HG03025 (cell line): ENCODE measurements around the gene KIF26A.
"Not testable (repeated sequence)": the region's sequence is repeated elsewhere in the genome, so short reads cannot be mapped to it uniquely, and the experiment has no call there.

ENCODE experiments used
- ATAC-seq: cut with Tn5 transposase; IDR thresholded peaks from one replicate; pipeline ENCODE4 v1.9.1; 2021; ENCODE audit warnings: mild to moderate bottlenecking, moderate library complexity; ENCODE audit not compliant: unreplicated experiment, low FRiP score

The KIF26A gene

GRCh38 chr14:104219731-104220214 lies 81.4 kb downstream of the KIF26A start:
- no peak for ATAC-seq

- no peak for ATAC-seq
These were observed 82.1 kb downstream of the KIF26A start for GRCh38 chr14:104220215-104221070.

GRCh38 chr14:104221071-104221625 lies 82.8 kb downstream of the KIF26A start:
- no peak for ATAC-seq

GRCh38 chr14:104221636-104222369 lies 83.4 kb downstream of the KIF26A start:
- no peak for ATAC-seq

GRCh38 chr14:104222396-104223036 lies 84.1 kb downstream of the KIF26A start:
- ATAC-seq = no peak

- no peak for ATAC-seq
These were observed 85.0 kb downstream of the KIF26A start for GRCh38 chr14:104223101-104224041.

- ATAC-seq = no peak
These were observed 85.7 kb downstream of the KIF26A start for GRCh38 chr14:104224131-104224505.

GRCh38 chr14:104224506-104225277 lies 86.3 kb downstream of the KIF26A start:
- no peak for ATAC-seq

DNA sequence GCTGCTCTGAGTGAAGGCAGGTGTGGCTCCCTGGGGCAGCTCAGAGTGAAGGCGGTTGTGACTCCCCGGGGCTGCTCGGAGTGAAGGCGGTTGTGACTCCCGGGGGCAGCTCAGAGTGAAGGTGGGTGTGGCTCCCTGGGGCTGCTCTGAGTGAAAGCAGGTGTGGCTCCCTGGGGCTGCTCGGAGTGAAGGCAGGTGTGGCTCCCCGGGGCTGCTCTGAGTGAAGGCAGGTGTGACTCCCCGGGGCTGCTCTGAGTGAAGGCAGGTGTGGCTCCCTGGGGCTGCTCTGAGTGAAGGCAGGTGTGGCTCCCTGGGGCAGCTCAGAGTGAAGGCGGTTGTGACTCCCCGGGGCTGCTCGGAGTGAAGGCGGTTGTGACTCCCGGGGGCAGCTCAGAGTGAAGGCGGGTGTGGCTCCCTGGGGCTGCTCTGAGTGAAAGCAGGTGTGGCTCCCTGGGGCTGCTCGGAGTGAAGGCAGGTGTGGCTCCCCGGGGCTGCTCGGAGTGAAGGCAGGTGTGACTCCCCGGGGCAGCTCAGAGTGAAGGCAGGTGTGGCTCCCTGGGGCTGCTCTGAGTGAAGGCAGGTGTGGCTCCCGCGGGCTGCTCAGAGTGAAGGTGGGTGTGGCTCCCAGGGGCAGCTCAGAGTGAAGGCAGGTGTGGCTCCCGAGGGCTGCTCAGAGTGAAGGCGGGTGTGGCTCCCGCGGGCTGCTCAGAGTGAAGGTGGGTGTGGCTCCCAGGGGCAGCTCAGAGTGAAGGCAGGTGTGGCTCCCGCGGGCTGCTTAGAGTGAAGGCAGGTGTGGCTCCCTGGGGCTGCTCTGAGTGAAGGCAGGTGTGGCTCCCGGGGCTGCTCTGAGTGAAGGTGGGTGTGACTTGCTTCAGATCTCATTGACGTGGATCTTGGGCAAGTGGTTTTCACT lies 87.1 kb downstream of the KIF26A start:
- ATAC-seq = not testable (repeated sequence)

- ATAC-seq = no peak
These were observed 88.3 kb downstream of the KIF26A start for GRCh38 chr14:104226421-104227383.

- no peak for ATAC-seq
These were observed 89.4 kb downstream of the KIF26A start for GRCh38 chr14:104227806-104228205.

DNA sequence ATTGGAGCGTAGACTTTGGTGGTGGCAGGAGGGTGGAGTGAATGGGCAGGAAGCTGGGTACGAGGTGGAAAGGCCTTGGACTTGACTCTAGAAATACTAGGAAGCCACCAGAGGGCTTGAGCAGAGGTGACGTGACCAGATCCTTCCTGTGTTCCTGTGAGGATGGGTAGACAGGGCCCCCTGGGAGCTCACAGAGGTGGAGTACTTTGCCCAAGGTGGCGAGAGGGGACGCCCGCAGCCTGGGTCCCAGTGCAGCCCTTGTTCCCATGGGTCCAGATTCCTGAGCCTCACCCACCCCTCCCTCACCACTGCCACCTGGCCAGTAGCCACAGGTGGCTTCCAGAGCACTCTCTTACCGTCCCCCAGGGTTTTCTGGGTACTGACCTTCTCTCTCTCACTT lies 89.8 kb downstream of the KIF26A start:
- ATAC-seq = no peak

DNA sequence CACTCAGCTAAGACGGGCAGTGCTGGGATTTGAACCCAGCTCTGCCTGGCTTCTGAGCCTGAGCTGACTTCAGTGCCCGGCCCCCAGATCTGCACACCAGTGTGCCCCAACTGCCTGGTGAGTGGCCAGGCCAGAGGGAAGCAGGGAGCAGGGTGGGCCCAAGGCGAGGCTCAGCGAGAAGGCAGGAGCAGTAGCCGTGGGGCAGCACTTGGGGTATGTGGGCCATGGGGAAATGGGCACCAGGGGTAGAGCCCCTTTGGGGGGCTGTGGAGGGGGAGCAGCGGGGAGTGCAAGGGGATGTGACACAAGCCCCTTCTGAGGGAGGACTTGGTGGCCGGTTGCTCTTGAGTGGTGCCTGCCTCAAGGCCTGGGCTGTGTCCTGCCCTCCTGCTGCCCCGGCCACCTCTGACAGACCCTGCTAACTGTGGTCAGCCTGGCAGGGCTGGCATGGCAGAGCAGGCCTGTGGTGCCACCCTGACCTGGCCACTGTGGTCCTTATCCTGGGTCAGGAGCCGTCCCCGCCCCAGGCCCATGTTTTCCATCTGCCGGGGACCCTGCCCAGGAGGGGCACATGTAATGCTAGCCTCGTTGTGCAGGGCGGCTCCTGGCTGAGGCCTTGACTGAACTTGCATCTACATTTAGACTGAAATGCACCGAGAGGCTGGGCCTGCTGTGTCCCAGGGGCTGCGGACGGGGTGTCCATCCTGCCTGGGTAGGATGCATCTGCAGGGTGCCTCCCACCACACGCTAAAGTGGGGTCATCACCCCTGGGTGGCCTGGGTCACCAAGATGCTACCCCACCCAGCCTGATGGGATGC lies 90.5 kb downstream of the KIF26A start:
- no peak for ATAC-seq

- ATAC-seq = no peak
These were observed 91.2 kb downstream of the KIF26A start for GRCh38 chr14:104229534-104230055.

GRCh38 chr14:104230119-104230815 lies 91.9 kb downstream of the KIF26A start:
- no peak for ATAC-seq
